Measurements from ENCODE around the gene MFNG. TPM values are rescaled to one million over a fixed set of nuclear protein-coding genes. Genes with fewer than 3 reads are reported as not detected.

MFNG gene
- total RNA-seq, 1 experiment from 2014 or later = 3.3 TPM

DNA sequence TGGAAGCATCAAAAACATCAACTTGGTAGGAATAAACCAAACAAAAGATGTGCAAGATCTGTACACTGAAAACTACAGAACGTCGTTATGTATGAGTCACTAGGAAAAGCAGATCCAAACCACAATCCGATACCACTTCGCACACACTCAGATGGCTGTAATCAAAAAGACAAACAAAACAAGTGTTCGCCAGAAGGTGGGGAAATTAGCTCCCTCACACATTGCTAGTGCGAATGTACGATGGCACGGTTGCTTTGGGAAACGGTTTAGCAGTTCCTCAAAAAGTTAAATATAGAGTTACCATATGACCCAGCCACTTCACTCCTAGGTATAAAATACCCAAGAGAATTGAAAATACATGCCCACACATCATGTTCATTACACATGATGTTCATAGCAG lies 47.8 kb upstream of the MFNG start:
- no peak for DNase-seq
- Mint-ChIP-seq H3K27ac (no peak overlapping the region), H3K4me1 (peaks cover 4 to 6% of the 10 kb centered on the region in 2 experiments), H3K9me3 (no peaks in the 10 kb centered on the region), H3K27me3 (ENCODE audit: low read depth) (peaks cover 16% of the 10 kb centered on the region), H3K4me3 (no peak overlapping the region), H3K36me3 (ENCODE audit: insufficient read depth in 1 of 3, low read depth in 3 of 3) (no peaks in the 10 kb centered on the region)
- no peak overlapping the region for H3K14ac ChIP-seq (ENCODE audit: insufficient read depth, low read length)
- no peak overlapping the region for H2BK120ac ChIP-seq (ENCODE audit: low read depth, low read length, poor library complexity, severe bottlenecking)
- WGBS (ENCODE audit: extremely low coverage, insufficient read length, low lambda C conversion rate) = no CpG with 5 or more reads among the region's 9 CpGs
- H2BK15ac ChIP-seq (ENCODE audit: low read depth, low read length) = no peak overlapping the region
- H3K27me3 ChIP-seq (ENCODE audit: insufficient read depth, low read length) = no peaks in the 10 kb centered on the region
- H3K56ac ChIP-seq (ENCODE audit: insufficient read length, low read depth, low read length) = no peak overlapping the region
- TF ChIP-seq, protein P1, sequence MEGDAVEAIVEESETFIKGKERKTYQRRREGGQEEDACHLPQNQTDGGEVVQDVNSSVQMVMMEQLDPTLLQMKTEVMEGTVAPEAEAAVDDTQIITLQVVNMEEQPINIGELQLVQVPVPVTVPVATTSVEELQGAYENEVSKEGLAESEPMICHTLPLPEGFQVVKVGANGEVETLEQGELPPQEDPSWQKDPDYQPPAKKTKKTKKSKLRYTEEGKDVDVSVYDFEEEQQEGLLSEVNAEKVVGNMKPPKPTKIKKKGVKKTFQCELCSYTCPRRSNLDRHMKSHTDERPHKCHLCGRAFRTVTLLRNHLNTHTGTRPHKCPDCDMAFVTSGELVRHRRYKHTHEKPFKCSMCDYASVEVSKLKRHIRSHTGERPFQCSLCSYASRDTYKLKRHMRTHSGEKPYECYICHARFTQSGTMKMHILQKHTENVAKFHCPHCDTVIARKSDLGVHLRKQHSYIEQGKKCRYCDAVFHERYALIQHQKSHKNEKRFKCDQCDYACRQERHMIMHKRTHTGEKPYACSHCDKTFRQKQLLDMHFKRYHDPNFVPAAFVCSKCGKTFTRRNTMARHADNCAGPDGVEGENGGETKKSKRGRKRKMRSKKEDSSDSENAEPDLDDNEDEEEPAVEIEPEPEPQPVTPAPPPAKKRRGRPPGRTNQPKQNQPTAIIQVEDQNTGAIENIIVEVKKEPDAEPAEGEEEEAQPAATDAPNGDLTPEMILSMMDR (conservative IDR thresholded peaks at IDR 0.05) = no peak
- H3K79me2 ChIP-seq (ENCODE audit: insufficient read depth, low read length) = no peaks in the 10 kb centered on the region
- no peak overlapping the region for H2AK5ac ChIP-seq (ENCODE audit: insufficient read length, low read length)
- no peak overlapping the region for H2BK5ac ChIP-seq (ENCODE audit: insufficient read length, low read length)
- H3K4me1 ChIP-seq (ENCODE audit: insufficient read depth, low read length) = no peaks in the 10 kb centered on the region
- H4K20me1 ChIP-seq (ENCODE audit: control insufficient read depth, insufficient read depth, insufficient read length) = no peaks in the 10 kb centered on the region
- H3K23me2 ChIP-seq (ENCODE audit: insufficient read length, low read depth, low read length, poor library complexity, severe bottlenecking) = no peaks in the 10 kb centered on the region
- H4K5ac ChIP-seq (ENCODE audit: insufficient read length, low read depth, low read length) = no peak overlapping the region
- no peak overlapping the region for H3K23ac ChIP-seq (ENCODE audit: insufficient read length, low read depth, low read length)
- no peak overlapping the region for H4K8ac ChIP-seq (replicated peaks; ENCODE audit: insufficient read length, low read depth, low read length)
- no peak overlapping the region for H3T11ph ChIP-seq (ENCODE audit: low read length)
- no peak overlapping the region for H3K4me2 ChIP-seq (ENCODE audit: insufficient read depth, insufficient read length, low read length)
- no peak overlapping the region for H3K9ac ChIP-seq (ENCODE audit: extremely low read depth, insufficient read length, low read length)
- H3K9me3 ChIP-seq (ENCODE audit: control insufficient read depth, low read depth, low read length) = no peaks in the 10 kb centered on the region
- no peak overlapping the region for H2AFZ ChIP-seq (ENCODE audit: low read length)
- no peaks in the 10 kb centered on the region for H3K79me1 ChIP-seq (ENCODE audit: insufficient read depth, low read depth, low read length, poor library complexity, severe bottlenecking)
- H2BK20ac ChIP-seq (ENCODE audit: low read depth, low read length, poor library complexity, severe bottlenecking) = no peak overlapping the region
- no peak overlapping the region for H3K18ac ChIP-seq (ENCODE audit: insufficient read length, low read depth, low read length)
- H4K91ac ChIP-seq (ENCODE audit: insufficient read length, low read depth, low read length) = no peak overlapping the region
- H2BK12ac ChIP-seq (ENCODE audit: insufficient read length, low read depth, low read length) = no peak overlapping the region
- H3K27ac ChIP-seq (ENCODE audit: insufficient read length, low read depth, low read length) = no peak overlapping the region
- no peak overlapping the region for H3K4ac ChIP-seq (ENCODE audit: low read depth, low read length)

All from H9 (cell line).